B cell (primary cell): ENCODE measurements around the gene EHD1. TPM values are rescaled to one million over a fixed set of nuclear protein-coding genes. Genes with fewer than 3 reads are reported as not detected.
A peak's percentile ranks its signal among the peaks of the same experiment; 100 is the strongest.

ENCODE experiments used
- ATAC-seq: fragments of 200-7000 bp; cut with Tn5 transposase; one replicate; pipeline ENCODE4 v1.10.0; 2021; ENCODE audit warnings: low read depth, mild to moderate bottlenecking, moderate number of reproducible peaks, moderate library complexity
- CTCF ChIA-PET: fragments of 350-600 bp; sonication (Branson Sonifier 250); formaldehyde crosslinking; loops from one replicate; lab custom pipeline; 2021; ENCODE audit warnings: antibody characterized with exemption, inconsistent platforms; lab: Charles Lee
- POLR2A ChIA-PET: fragments of 350-600 bp; sonication (Branson Sonifier 250); formaldehyde crosslinking; loops from one replicate; lab custom pipeline; 2021; ENCODE audit warnings: antibody characterized with exemption; lab: Charles Lee
- DNase-seq: peaks from one replicate; pipeline ENCODE4 v3.0.0; 2013
- H2AFZ ChIP-seq: 2 replicates; pipeline ENCODE4 v1.6.1; 2012; ENCODE audit warnings: mild to moderate bottlenecking, low read depth, low read length; ENCODE audit not compliant: insufficient read depth, poor library complexity, severe bottlenecking
- H3K27ac ChIP-seq, 2 donors: 1 replicate in 1 of 2; 2 replicates in 1 of 2; pipeline ENCODE4 v1.5.1; 2012 to 2013; ENCODE audit warnings: low read length in 2 of 2, mild to moderate bottlenecking in 2 of 2, moderate library complexity in 1 of 2
- H3K27me3 ChIP-seq, 4 experiments: fragments of 200-600 bp in 1 of 4; sonication (generic) in 1 of 4; replicated peaks in 1 of 4; 1 replicate in 2 of 4; 2 replicates in 2 of 4; pipeline versions ENCODE4 v1.6.1 to v1.7.0; 2013 to 2016; ENCODE audit warnings: low read length in 3 of 4, mild to moderate bottlenecking in 2 of 4, mixed read lengths in 1 of 4, moderate library complexity in 1 of 4; ENCODE audit not compliant: insufficient read depth in 4 of 4, control insufficient read depth in 3 of 4; ENCODE audit errors: control extremely low read depth in 1 of 4
- H3K36me3 ChIP-seq, 2 experiments: replicated peaks in 1 of 2; 1 replicate in 1 of 2; 2 replicates in 1 of 2; pipeline versions ENCODE4 v1.6.1 to v1.7.1; 2013; ENCODE audit warnings: low read length in 1 of 2; ENCODE audit not compliant: insufficient read depth in 2 of 2, control insufficient read depth in 1 of 2; ENCODE audit errors: control extremely low read depth in 1 of 2, extremely low read depth in 1 of 2
- H3K4me1 ChIP-seq, 2 donors: fragments of 200-600 bp in 1 of 2; sonication (generic) in 1 of 2; 1 replicate in 1 of 2; 2 replicates in 1 of 2; pipeline versions ENCODE4 v1.5.1 to v1.6.1; 2013 to 2017; ENCODE audit warnings: low read length in 2 of 2; ENCODE audit not compliant: control insufficient read depth in 2 of 2, insufficient read depth in 2 of 2
- H3K4me2 ChIP-seq: replicated peaks from 2 replicates; pipeline ENCODE3; 2012; ENCODE audit warnings: mild to moderate bottlenecking, low read depth, low read length; ENCODE audit not compliant: poor library complexity, severe bottlenecking
- H3K4me3 ChIP-seq, 5 experiments: fragments of 200-600 bp in 1 of 5; sonication (generic) in 1 of 5; 1 replicate in 3 of 5; 2 replicates in 2 of 5; pipeline versions ENCODE4 v1.5.1 to v1.7.0; 2011 to 2016; ENCODE audit warnings: low read length in 4 of 5, mild to moderate bottlenecking in 4 of 5, low read depth in 2 of 5, control low read depth in 1 of 5, moderate library complexity in 1 of 5; ENCODE audit not compliant: insufficient read depth in 1 of 5; ENCODE audit errors: control extremely low read depth in 1 of 5, extremely low read depth in 1 of 5
- H3K79me2 ChIP-seq: fragments of 200-600 bp; sonication (generic); one replicate; pipeline ENCODE4 v1.6.0; 2016; ENCODE audit warnings: low read length; ENCODE audit not compliant: control insufficient read depth, insufficient read depth
- H3K9ac ChIP-seq: fragments of 200-600 bp; sonication (generic); 2 replicates; pipeline ENCODE4 v1.6.1; 2017; ENCODE audit warnings: mild to moderate bottlenecking, low read length, moderate library complexity
- H3K9me3 ChIP-seq, 3 donors: one replicate each; pipeline versions ENCODE4 v1.6.1 to v1.7.1; 2013; ENCODE audit warnings: low read length in 2 of 3; ENCODE audit not compliant: control insufficient read depth in 2 of 3, insufficient read depth in 1 of 3; ENCODE audit errors: control extremely low read depth in 1 of 3
- H4K20me1 ChIP-seq: 2 replicates; pipeline ENCODE4 v1.6.0; 2012; ENCODE audit warnings: mild to moderate bottlenecking, low read length; ENCODE audit not compliant: insufficient read depth, control insufficient read depth, poor library complexity, severe bottlenecking
- H3K27ac Mint-ChIP-seq: one replicate; pipeline ENCODE4 v1.8.0; 2021; ENCODE audit warnings: mixed read lengths
- H3K27me3 Mint-ChIP-seq: one replicate; pipeline ENCODE4 v1.8.0; 2021; ENCODE audit warnings: mixed read lengths
- H3K4me1 Mint-ChIP-seq: one replicate; pipeline ENCODE4 v1.8.0; 2021; ENCODE audit warnings: mixed read lengths
- H3K4me3 Mint-ChIP-seq: one replicate; pipeline ENCODE4 v1.8.0; 2021; ENCODE audit warnings: mixed read lengths
- H3K9me3 Mint-ChIP-seq: one replicate; pipeline ENCODE4 v1.8.0; 2022; ENCODE audit warnings: mixed read lengths; ENCODE audit not compliant: insufficient read depth
- CTCF ChIP-seq: fragments of 200-600 bp; IDR thresholded peaks from one replicate; pipeline ENCODE4 v1.8.0; 2022; ENCODE audit warnings: antibody characterized with exemption, mild to moderate bottlenecking
- EZH2 ChIP-seq: IDR thresholded peaks from 2 replicates; pipeline ENCODE4 v1.6.1; 2012; ENCODE audit warnings: borderline replicate concordance, low read depth, mild to moderate bottlenecking, moderate library complexity, low read length; ENCODE audit not compliant: insufficient read depth, poor library complexity, severe bottlenecking
- WGBS: methylation state at CpG from one replicate; pipeline ENCODE4 v1.1.5; 2013; ENCODE audit warnings: missing lambda C conversion rate; ENCODE audit not compliant: insufficient coverage; 5-methylcytosine and 5-hydroxymethylcytosine counted together
- intact Hi-C: fragments of 100-400 bp; cut with micrococcal nuclease; formaldehyde crosslinking; loops from one replicate; pipeline ENCODE4 v1.10.0; 2022
- polyA plus RNA-seq: library from polyadenylated mRNA; depleted of rRNA; stranded (reverse); fragments of >200 nt; gene quantifications from 2 replicates; pipeline ENCODE4 v1.2.3, GENCODE V29; 2012
- total RNA-seq, 2 donors: library from RNA; stranded (reverse); fragments of 120-200 nt in 1 of 2; gene quantifications; 1 replicate in 1 of 2; 2 replicates in 1 of 2; pipeline versions ENCODE4 v1.2.3 to v1.2.4, GENCODE V29; 2013 to 2022

The EHD1 gene
- total and polyA plus RNA-seq, 2 donors (not counting 1 experiment from before 2014, with no cell fraction given): 208 to 280 TPM

GRCh38 chr11:64864135-64864472 lies 14.3 kb downstream of the EHD1 start:
- intact Hi-C loops: no loop called here
- DNase-seq (no peak), ATAC-seq (no peak)
- H3K9ac ChIP-seq: peak overlapping the region; percentile 57
- H2AFZ ChIP-seq: no peak overlapping the region
- H3K27ac ChIP-seq: peak overlapping the region; percentile 74 to 87
- peak overlapping the region in 1 of 5 experiments; percentile 2 for H3K4me3 ChIP-seq
- no peaks in the 10 kb centered on the region for H3K27me3 ChIP-seq
- POLR2A ChIA-PET: interaction anchor here (0.8 to 10.5 kb wide), 5 partner anchors 8 to 79 kb away, joined by 4 to 150 read pairs (median 9); partner anchors contain the start of gene EHD1
- H3K4me2 ChIP-seq: peak overlapping the region; percentile 73
- no peaks in the 10 kb centered on the region for H3K9me3 Mint-ChIP-seq
- H3K27ac Mint-ChIP-seq: peak overlapping the region; percentile 90
- peaks cover 93 to 99% of the 10 kb centered on the region in 2 donors for H3K4me1 ChIP-seq
- peaks cover 0 to 42% of the 10 kb centered on the region in 2 experiments for H3K36me3 ChIP-seq
- peak overlapping the region; percentile 77 for H3K4me3 Mint-ChIP-seq
- no peak for TF ChIP-seq EZH2
- TF ChIP-seq CTCF: no peak
- 75% methylated on average over 9 of the region's 9 CpGs for WGBS
- H3K9me3 ChIP-seq: peaks cover 0 to 8% (median 0%) of the 10 kb centered on the region in 3 donors
- peaks cover 41% of the 10 kb centered on the region for H4K20me1 ChIP-seq
- CTCF ChIA-PET: interaction anchor here (0.6 to 29.2 kb wide), 4 partner anchors 14 to 259 kb away, joined by 3 to 1254 read pairs (median 173); partner anchors contain the start of genes CDC42BPG and EHD1
- peaks cover 99% of the 10 kb centered on the region for H3K79me2 ChIP-seq
- peaks cover 90% of the 10 kb centered on the region for H3K4me1 Mint-ChIP-seq
- H3K27me3 Mint-ChIP-seq: no peaks in the 10 kb centered on the region

GRCh38 chr11:64863391-64864060 lies 14.9 kb downstream of the EHD1 start:
- Histone ChIP-seq H3K4me2 (peak overlapping the region; percentile 73), H3K9me3 (peaks cover 0 to 8% (median 0%) of the 10 kb centered on the region in 3 donors), H3K4me1 (peaks cover 93 to 99% of the 10 kb centered on the region in 2 donors), H3K79me2 (peaks cover 99% of the 10 kb centered on the region), H3K36me3 (peaks cover 0 to 39% of the 10 kb centered on the region in 2 experiments), H3K4me3 (no peak overlapping the region), H3K27ac (peak overlapping the region; percentile 74 to 87), H3K9ac (peak overlapping the region; percentile 57), H2AFZ (no peak overlapping the region), H4K20me1 (peaks cover 36% of the 10 kb centered on the region), H3K27me3 (no peaks in the 10 kb centered on the region)
- DNase-seq (no peak), ATAC-seq (no peak)
- 92% methylated on average over 23 of the region's 23 CpGs for WGBS
- no peak for TF ChIP-seq CTCF
- TF ChIP-seq EZH2: no peak
- Mint-ChIP-seq H3K27me3 (no peaks in the 10 kb centered on the region), H3K4me1 (peaks cover 90% of the 10 kb centered on the region), H3K4me3 (peak overlapping the region; percentile 77), H3K27ac (peak overlapping the region; percentile 90), H3K9me3 (no peaks in the 10 kb centered on the region)
- ChIA-PET POLR2A (interaction anchor here (2.1 to 10.5 kb wide), 3 partner anchors 8 to 13 kb away, joined by 9 to 150 read pairs (median 50); partner anchors contain the start of gene EHD1), CTCF (interaction anchor here (0.8 to 29.2 kb wide), 3 partner anchors 13 to 51 kb away, joined by 3 to 1254 read pairs (median 343); partner anchors contain the start of genes CDC42BPG and EHD1)
- intact Hi-C loops: no loop called here
